Lower leg skin (tissue), 4 donors: ENCODE data around the gene RNASE12. TPM values are rescaled to one million over a fixed set of nuclear protein-coding genes. Genes with fewer than 3 reads are reported as not detected.

Experiments used
- DNase-seq, 2 donors: peaks; one replicate each; pipeline ENCODE4 v3.0.0-alpha.2; 2019; ENCODE audit warnings: low spot score in 2 of 2
- H3K4me3 ChIP-seq: fragments of 200-600 bp; sonication (generic); 2 replicates; pipeline ENCODE4 v1.5.1; 2017; ENCODE audit warnings: mild to moderate bottlenecking, low read depth; ENCODE audit not compliant: poor library complexity, severe bottlenecking
- POLR2A ChIP-seq, 2 donors: fragments of 450-650 bp; IDR thresholded peaks; one replicate each; pipeline ENCODE4 v1.6.1; 2016 to 2017; ENCODE audit warnings: antibody characterized with exemption in 2 of 2, mild to moderate bottlenecking in 1 of 2, moderate library complexity in 1 of 2
- WGBS, 2 donors: methylation state at CpG; one replicate each; pipeline ENCODE4 v1.1.5; 2018; 5-methylcytosine and 5-hydroxymethylcytosine counted together
- intact Hi-C: fragments of 100-400 bp; cut with DNase I; formaldehyde crosslinking; loops from one replicate; pipeline ENCODE4 v1.15.0; 2023; ENCODE audit warnings: low total_unique reads
- total RNA-seq, 4 donors: library from RNA; depleted of rRNA; stranded (reverse); fragments of >200 nt; gene quantifications; one replicate each; pipeline ENCODE4 v1.1.0, GENCODE V29; 2016
- TF ChIP-seq, protein P1 (sequence below), 3 donors: fragments of 450-650 bp; IDR thresholded peaks; one replicate each; pipeline ENCODE4 v1.5.1; 2016; ENCODE audit warnings: antibody characterized with exemption in 3 of 3, mild to moderate bottlenecking in 3 of 3, moderate library complexity in 2 of 3

Gene RNASE12
- total RNA-seq, 4 donors from 2014 or later: not detected

DNA sequence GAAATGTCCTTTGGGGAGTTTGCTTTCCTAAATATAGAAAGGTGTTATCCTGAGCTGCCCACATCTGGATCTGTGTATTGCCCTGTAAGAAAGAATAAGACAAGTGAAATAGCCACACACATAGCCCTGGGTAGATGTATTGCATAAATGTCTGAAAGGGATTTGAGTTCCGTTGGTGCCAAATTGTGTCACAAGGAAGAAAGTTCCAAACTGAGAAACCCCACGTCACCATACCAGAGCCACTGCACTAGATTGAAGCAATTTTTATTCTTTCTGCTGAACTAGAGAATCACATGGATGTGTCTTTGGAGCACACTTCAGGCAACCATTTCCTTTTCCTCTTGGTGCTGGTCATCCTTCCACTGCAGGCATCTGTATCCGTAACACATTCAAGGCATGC, 35.3 kb downstream of the RNASE12 start:
- DNase-seq: no peak
- WGBS, 2 donors: 84 to 98% methylated on average over 3 of the region's 3 CpGs
- intact Hi-C loops: no loop called here
- TF ChIP-seq, protein P1, sequence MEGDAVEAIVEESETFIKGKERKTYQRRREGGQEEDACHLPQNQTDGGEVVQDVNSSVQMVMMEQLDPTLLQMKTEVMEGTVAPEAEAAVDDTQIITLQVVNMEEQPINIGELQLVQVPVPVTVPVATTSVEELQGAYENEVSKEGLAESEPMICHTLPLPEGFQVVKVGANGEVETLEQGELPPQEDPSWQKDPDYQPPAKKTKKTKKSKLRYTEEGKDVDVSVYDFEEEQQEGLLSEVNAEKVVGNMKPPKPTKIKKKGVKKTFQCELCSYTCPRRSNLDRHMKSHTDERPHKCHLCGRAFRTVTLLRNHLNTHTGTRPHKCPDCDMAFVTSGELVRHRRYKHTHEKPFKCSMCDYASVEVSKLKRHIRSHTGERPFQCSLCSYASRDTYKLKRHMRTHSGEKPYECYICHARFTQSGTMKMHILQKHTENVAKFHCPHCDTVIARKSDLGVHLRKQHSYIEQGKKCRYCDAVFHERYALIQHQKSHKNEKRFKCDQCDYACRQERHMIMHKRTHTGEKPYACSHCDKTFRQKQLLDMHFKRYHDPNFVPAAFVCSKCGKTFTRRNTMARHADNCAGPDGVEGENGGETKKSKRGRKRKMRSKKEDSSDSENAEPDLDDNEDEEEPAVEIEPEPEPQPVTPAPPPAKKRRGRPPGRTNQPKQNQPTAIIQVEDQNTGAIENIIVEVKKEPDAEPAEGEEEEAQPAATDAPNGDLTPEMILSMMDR (IDR thresholded peaks at IDR 0.05): no peak
- no peak for TF ChIP-seq POLR2A (IDR thresholded peaks at IDR 0.05)
- H3K4me3 ChIP-seq: no peak overlapping the region

DNA sequence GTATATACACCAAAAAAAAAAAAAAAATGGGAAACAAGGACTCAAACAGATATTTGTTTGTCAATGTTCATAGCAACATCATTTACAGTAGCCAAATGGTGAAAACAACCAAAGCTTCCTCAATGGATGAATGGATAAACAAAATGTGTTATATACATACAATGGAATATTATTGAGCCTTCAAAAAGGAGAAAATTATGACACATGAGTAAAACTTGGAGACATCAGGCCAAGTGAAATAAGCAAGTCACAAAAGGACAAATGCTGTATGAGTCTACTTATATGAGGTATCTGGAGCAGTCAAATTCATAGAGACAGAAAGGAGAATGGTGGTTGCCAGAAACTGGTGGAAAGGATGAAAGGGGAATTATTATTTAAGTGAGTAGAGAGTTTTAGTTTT, 38.2 kb downstream of the RNASE12 start:
- TF ChIP-seq, protein P1 (IDR thresholded peaks at IDR 0.05): no peak
- TF ChIP-seq POLR2A (IDR thresholded peaks at IDR 0.05): no peak
- H3K4me3 ChIP-seq: no peak overlapping the region
- no peak for DNase-seq
- intact Hi-C loops: no loop called here

DNA sequence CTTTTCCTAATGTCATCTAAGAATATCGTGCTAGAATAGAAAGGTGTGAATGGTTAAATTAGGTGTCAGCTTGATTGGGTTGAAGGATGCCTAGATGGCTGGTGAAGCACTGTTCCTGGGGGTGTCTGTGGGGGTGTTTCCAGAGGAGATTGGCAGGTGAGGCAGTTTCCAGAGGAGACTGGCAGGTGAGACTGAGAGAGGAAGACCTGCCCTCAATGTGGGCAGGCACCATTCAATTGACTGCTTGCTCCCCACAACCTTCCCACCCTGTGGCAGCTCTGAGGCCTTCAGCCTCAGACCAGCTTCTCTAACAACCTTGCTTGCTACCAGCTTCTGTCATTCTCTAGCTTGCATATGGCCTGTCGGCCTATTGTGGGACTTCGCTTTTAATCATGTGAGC, 39.6 kb downstream of the RNASE12 start:
- intact Hi-C loops: no loop called here
- no peak for TF ChIP-seq POLR2A (IDR thresholded peaks at IDR 0.05)
- TF ChIP-seq, protein P1 (IDR thresholded peaks at IDR 0.05): no peak
- H3K4me3 ChIP-seq: no peak overlapping the region
- DNase-seq: no peak
- WGBS, 2 donors: 90 to 97% methylated on average over 3 of the region's 3 CpGs

DNA sequence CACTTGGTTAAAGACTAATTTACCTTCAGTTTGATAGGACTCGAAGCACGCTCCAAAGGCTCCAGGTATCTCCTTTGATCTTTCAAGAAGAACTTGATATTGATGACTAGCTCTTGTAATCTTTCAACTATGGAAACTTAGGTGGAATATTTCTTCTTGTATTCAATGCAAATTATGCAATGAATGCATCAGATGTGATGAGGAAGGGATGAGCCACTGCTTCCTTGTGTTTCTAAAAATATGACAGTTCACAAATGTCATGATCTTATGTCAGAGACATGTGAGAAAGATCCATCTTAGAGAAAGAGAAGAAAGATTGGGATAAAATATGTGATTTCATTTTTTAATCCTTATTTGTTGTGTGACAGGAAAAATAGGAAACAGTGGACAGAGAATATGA, 40.2 kb downstream of the RNASE12 start:
- intact Hi-C loops: no loop called here
- 88 to 93% methylated on average over 2 of the region's 2 CpGs for WGBS, 2 donors
- H3K4me3 ChIP-seq: no peak overlapping the region
- no peak for DNase-seq
- TF ChIP-seq POLR2A (IDR thresholded peaks at IDR 0.05): no peak
- TF ChIP-seq, protein P1 (IDR thresholded peaks at IDR 0.05): no peak

DNA sequence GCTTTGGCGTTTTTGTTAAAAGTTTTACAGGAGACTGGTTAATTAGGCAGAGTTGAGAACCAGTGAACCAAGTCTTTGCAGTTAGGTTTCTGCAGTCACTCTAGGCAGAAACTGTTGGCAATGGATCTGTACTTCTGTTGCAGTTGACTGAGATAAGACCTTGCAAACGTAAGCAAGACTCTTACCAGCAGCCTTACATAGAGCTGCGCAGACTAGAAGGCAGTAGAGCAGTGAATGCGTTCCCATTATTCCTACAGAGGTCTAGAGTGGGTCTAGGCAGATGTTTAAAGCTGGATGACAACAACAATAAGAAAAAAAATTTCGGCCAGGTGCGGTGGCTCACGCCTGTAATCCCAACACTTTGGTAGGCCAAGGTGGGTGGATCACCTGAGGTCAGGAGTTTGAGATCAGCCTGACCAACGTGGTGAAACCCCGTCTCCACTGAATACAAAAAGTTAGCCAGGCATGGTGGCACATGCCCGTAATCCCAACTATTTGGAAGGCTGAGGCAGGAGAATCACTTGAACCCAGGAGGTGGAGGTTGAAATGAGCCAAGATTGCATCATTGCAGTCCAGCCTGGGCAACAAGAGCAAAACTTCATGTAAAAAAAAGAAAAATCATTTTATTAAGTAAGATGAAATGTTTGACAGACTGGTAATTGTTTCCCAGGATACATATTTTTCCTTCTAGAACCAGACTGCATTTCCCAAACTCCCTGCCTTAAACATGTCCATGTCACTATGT, 42.6 kb downstream of the RNASE12 start:
- DNase-seq: no peak
- intact Hi-C loops: no loop called here
- no peak overlapping the region for H3K4me3 ChIP-seq
- 90 to 94% methylated on average over 10 of the region's 10 CpGs for WGBS, 2 donors
- TF ChIP-seq, protein P1 (IDR thresholded peaks at IDR 0.05): no peak

DNA sequence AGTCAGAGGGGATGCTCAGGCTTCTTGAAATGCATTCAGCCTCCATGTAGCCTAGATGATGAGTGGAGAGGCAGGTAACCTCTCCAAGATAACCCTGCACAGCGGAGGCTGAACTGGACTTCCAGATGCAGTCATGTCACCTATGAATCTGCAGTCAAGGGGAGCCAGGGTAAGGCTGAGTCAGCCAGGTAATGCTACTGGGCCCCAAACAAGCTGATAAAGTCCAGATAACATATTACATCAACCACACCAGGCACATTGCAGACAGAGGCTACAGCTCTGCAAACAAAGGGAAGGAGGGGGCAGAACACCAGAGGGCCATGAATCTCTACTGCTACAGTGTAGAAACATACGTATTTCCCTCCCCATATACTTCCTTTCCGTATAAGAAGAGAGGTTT, 44.3 kb downstream of the RNASE12 start:
- TF ChIP-seq, protein P1 (IDR thresholded peaks at IDR 0.05): no peak
- no peak for TF ChIP-seq POLR2A (IDR thresholded peaks at IDR 0.05)
- 60 to 72% methylated on average over 3 of the region's 3 CpGs for WGBS, 2 donors
- intact Hi-C loops: no loop called here
- DNase-seq: no peak
- no peak overlapping the region for H3K4me3 ChIP-seq
